Ovary (tissue), 3 donors: ENCODE measurements around the gene HDC.

ENCODE experiments used
- POLR2A ChIP-seq: fragments of 450-650 bp; IDR thresholded peaks from one replicate; pipeline ENCODE4 v1.6.1; 2017; ENCODE audit warnings: antibody characterized with exemption, mild to moderate bottlenecking, moderate library complexity
- TF ChIP-seq, protein P1 (sequence below), 3 donors: fragments of 450-650 bp in 2 of 3; fragments of 200-600 bp in 1 of 3; IDR thresholded peaks; one replicate each; pipeline versions ENCODE4 v1.5.1 to v1.8.0; 2016 to 2022; ENCODE audit warnings: antibody characterized with exemption in 3 of 3, mild to moderate bottlenecking in 1 of 3
- donor health status: DM: no; HTN: no; CAD: no.

DNA sequence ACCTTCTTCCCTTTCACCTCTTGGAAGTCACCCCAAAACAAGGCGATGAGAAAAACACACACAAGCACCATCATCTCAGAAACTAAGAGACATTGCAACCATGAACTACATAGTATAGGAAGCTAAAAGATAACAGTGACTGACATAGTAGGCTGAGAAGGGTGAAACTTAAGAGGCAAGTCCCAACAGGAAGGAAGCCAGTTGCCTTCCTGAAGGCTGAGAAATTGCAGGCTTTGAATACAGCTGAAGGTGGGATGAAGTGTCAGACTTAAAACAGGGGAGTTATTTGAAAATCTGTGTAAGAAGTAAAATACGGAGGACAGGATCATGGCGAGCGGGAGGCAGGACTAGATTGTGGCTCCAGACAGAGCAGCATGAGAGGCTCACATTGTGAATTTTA is 55.7 kb downstream of the HDC start:
- TF ChIP-seq POLR2A = no peak
- TF ChIP-seq, protein P1, sequence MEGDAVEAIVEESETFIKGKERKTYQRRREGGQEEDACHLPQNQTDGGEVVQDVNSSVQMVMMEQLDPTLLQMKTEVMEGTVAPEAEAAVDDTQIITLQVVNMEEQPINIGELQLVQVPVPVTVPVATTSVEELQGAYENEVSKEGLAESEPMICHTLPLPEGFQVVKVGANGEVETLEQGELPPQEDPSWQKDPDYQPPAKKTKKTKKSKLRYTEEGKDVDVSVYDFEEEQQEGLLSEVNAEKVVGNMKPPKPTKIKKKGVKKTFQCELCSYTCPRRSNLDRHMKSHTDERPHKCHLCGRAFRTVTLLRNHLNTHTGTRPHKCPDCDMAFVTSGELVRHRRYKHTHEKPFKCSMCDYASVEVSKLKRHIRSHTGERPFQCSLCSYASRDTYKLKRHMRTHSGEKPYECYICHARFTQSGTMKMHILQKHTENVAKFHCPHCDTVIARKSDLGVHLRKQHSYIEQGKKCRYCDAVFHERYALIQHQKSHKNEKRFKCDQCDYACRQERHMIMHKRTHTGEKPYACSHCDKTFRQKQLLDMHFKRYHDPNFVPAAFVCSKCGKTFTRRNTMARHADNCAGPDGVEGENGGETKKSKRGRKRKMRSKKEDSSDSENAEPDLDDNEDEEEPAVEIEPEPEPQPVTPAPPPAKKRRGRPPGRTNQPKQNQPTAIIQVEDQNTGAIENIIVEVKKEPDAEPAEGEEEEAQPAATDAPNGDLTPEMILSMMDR (IDR thresholded peaks at IDR 0.05) = no peak
